Endothelial cell of umbilical vein (primary cell): Measurements from ENCODE around the gene NSD2. TPM values are rescaled to one million over a fixed set of nuclear protein-coding genes. Genes with fewer than 3 reads are reported as not detected.

Experiments
- BruUV-seq: library from RNA; stranded (reverse); fragments of 400-500 nt; replicated peaks from 2 replicates; lab custom pipeline; 2021; lab: Mats Ljungman, UMichigan
- CTCF ChIA-PET: fragments of 300-600, 350-600 bp; sonication (Branson Sonifier 250); formaldehyde crosslinking; loops from one replicate; lab custom pipeline; 2021; ENCODE audit warnings: antibody characterized with exemption, inconsistent platforms; lab: Charles Lee
- POLR2A ChIA-PET: fragments of 300-600, 350-600 bp; sonication (Branson Sonifier 250); formaldehyde crosslinking; loops from one replicate; lab custom pipeline; 2021; ENCODE audit warnings: antibody characterized with exemption, inconsistent platforms; lab: Charles Lee
- DNase-seq: peaks from one replicate; pipeline ENCODE4 v3.0.0-alpha.2; 2011; ENCODE audit warnings: low read depth, low spot score
- FAIRE-seq: peaks from 2 replicates; lab custom pipeline; 2011; peaks lifted over from hg19 to GRCh38; lab: Jason Lieb, UNC
- H2AFZ ChIP-seq: 2 replicates; pipeline ENCODE4 v1.6.0; 2012; ENCODE audit warnings: low read depth, low read length, control low read depth, inconsistent platforms
- H3K27ac ChIP-seq: 2 replicates; pipeline ENCODE4 v1.5.1; 2011; ENCODE audit warnings: low read depth, mild to moderate bottlenecking, control low read depth, low read length, moderate library complexity; ENCODE audit not compliant: insufficient read depth
- H3K27me3 ChIP-seq, 2 experiments: 2 replicates each; pipeline versions ENCODE4 v1.6.0 to v1.6.1; 2011; ENCODE audit warnings: low read length in 2 of 2, mixed read lengths in 1 of 2; ENCODE audit not compliant: control insufficient read depth in 2 of 2, insufficient read depth in 2 of 2
- H3K36me3 ChIP-seq, 2 experiments: 2 replicates in 1 of 2; 3 replicates in 1 of 2; pipeline ENCODE4 v1.5.1; 2011; ENCODE audit warnings: low read length in 2 of 2, mild to moderate bottlenecking in 1 of 2, moderate library complexity in 1 of 2; ENCODE audit not compliant: control insufficient read depth in 2 of 2, insufficient read depth in 2 of 2; ENCODE audit errors: extremely low read depth in 1 of 2
- H3K4me1 ChIP-seq: 3 replicates; pipeline ENCODE4 v1.5.1; 2011; ENCODE audit warnings: mild to moderate bottlenecking, low read length; ENCODE audit not compliant: control insufficient read depth, insufficient read depth; ENCODE audit errors: extremely low read depth
- H3K4me2 ChIP-seq: 2 replicates; pipeline ENCODE4 v1.6.1; 2011; ENCODE audit warnings: low read length, control low read depth, mixed read lengths; ENCODE audit not compliant: insufficient read depth
- H3K4me3 ChIP-seq, 3 experiments: fragments of 200-600 bp in 1 of 3; sonication (generic), shearing (Covaris generic) in 1 of 3; replicated peaks in 1 of 3; 2 replicates each; pipeline ENCODE4 v1.5.1; 2011 to 2016; ENCODE audit warnings: control low read depth in 3 of 3, low read length in 3 of 3, mild to moderate bottlenecking in 2 of 3, inconsistent platforms in 1 of 3, low read depth in 1 of 3, moderate library complexity in 1 of 3; ENCODE audit not compliant: insufficient read depth in 1 of 3
- H3K79me2 ChIP-seq: 2 replicates; pipeline ENCODE4 v1.6.0; 2012; ENCODE audit warnings: low read length, inconsistent platforms; ENCODE audit not compliant: control insufficient read depth, insufficient read depth
- H3K9ac ChIP-seq: replicated peaks from 2 replicates; pipeline ENCODE3; 2011; ENCODE audit warnings: low read length, control low read depth; ENCODE audit not compliant: insufficient read depth; ENCODE audit errors: extremely low read depth
- H3K9me1 ChIP-seq: replicated peaks from 3 replicates; pipeline ENCODE4 v1.6.0; 2011; ENCODE audit warnings: mild to moderate bottlenecking, low read length; ENCODE audit not compliant: control insufficient read depth, insufficient read depth; ENCODE audit errors: extremely low read depth
- H3K9me3 ChIP-seq: replicated peaks from 2 replicates; pipeline ENCODE4 v1.5.1; 2012; ENCODE audit warnings: low read length, inconsistent platforms; ENCODE audit not compliant: control insufficient read depth, insufficient read depth
- H4K20me1 ChIP-seq: replicated peaks from 2 replicates; pipeline ENCODE3; 2011; ENCODE audit warnings: mild to moderate bottlenecking, low read length; ENCODE audit not compliant: control insufficient read depth, insufficient read depth; ENCODE audit errors: extremely low read depth
- EZH2 ChIP-seq: IDR thresholded peaks from 2 replicates; pipeline ENCODE4 v1.6.1; 2012; ENCODE audit warnings: borderline replicate concordance, low read depth, mild to moderate bottlenecking, moderate library complexity, low read length, inconsistent platforms; ENCODE audit not compliant: severe bottlenecking
- GATA2 ChIP-seq: IDR thresholded peaks from 2 replicates; pipeline ENCODE4 v1.7.0; 2011; ENCODE audit warnings: low read depth, mild to moderate bottlenecking, moderate library complexity, mixed read lengths, low read length; ENCODE audit not compliant: insufficient read length, insufficient read depth
- MAX ChIP-seq: IDR thresholded peaks from 2 replicates; pipeline ENCODE4 v1.6.1; 2011; ENCODE audit not compliant: insufficient read depth, insufficient read length
- MYC ChIP-seq: IDR thresholded peaks from one replicate; pipeline ENCODE4 v1.6.1; 2011; ENCODE audit warnings: mild to moderate bottlenecking, low read depth, low read length
- POLR2A ChIP-seq: IDR thresholded peaks from 2 replicates; pipeline ENCODE4 v1.6.1; 2012; ENCODE audit warnings: low read depth, mild to moderate bottlenecking, control low read depth, low read length
- POLR2AphosphoS5 ChIP-seq: IDR thresholded peaks from 2 replicates; pipeline ENCODE4 v1.6.1; 2012; ENCODE audit warnings: low read depth, mild to moderate bottlenecking, control low read depth, low read length, moderate library complexity; ENCODE audit not compliant: insufficient read depth
- dilution Hi-C: fragments of 300-500 bp; cut with MboI; formaldehyde crosslinking; loops from one replicate; pipeline ENCODE4 v1.15.0; 2019; ENCODE audit warnings: low sequenced_read_pairs; ENCODE audit not compliant: extremely low pct_ligation_motif_present
- intact Hi-C: fragments of 100-400 bp; cut with micrococcal nuclease; formaldehyde crosslinking; loops from one replicate; pipeline ENCODE4 v1.10.0; 2022
- polyA plus RNA-seq, 4 experiments: library from polyadenylated mRNA; depleted of rRNA in 3 of 4; stranded (reverse) in 3 of 4; unstranded in 1 of 4; fragments of >200 nt; gene quantifications; 2 replicates each; pipeline versions ENCODE4 v1.2.1 to v1.2.3, GENCODE V29; 2011 to 2012; ENCODE audit warnings: missing spikeins in 1 of 4
- total RNA-seq: library from RNA; stranded (reverse); gene quantifications from 2 replicates; pipeline ENCODE4 v1.2.3, GENCODE V29; 2021
- TF ChIP-seq, protein P1 (sequence below), 2 donors: IDR thresholded peaks; 1 replicate in 1 of 2; 2 replicates in 1 of 2; pipeline ENCODE4 v1.5.1; 2011; ENCODE audit warnings: low read length in 2 of 2, mild to moderate bottlenecking in 2 of 2, moderate library complexity in 2 of 2, control low read depth in 1 of 2, inconsistent platforms in 1 of 2, low read depth in 1 of 2; ENCODE audit not compliant: insufficient read depth in 1 of 2; ENCODE audit errors: extremely low read depth in 1 of 2

NSD2 gene
- total and polyA plus RNA-seq, 2 donors (not counting 3 experiments of a cell fraction or from before 2014, with no cell fraction given), result 31.3 to 171 TPM

DNA sequence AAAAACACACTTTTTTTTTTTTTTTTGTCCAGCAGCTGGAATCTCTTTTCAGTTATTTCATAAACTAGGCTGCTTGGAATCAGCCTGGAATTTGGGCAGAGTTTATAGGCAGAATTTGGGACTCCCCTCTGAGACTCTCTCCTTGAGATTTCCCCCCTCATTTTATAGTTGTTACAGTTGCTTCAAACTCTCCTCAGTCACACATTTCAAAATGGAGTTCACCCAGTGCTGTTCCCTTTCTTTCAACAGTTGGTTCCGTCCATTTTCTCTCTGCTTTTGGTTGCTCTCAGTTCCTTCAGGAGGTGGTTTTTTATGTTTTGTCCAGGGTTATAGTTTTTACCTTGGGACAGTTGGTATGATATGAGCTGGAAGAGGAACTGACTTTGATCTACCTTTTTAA, 27.5 kb downstream of the NSD2 start:
- no peak for FAIRE-seq
- peaks cover 2 to 12% of the 10 kb centered on the region in 2 experiments for H3K36me3 ChIP-seq
- ChIA-PET POLR2A (no interaction called here), CTCF (interaction anchor here (0.6 to 5.7 kb wide), 19 partner anchors 10 to 590 kb away, joined by 3 to 43 read pairs (median 10); partner anchors contain the start of genes LETM1 and NSD2)
- no peak overlapping the region for H3K4me3 ChIP-seq
- H2AFZ ChIP-seq, result no peak overlapping the region
- peaks cover 95% of the 10 kb centered on the region for H3K79me2 ChIP-seq
- no peaks in the 10 kb centered on the region for H4K20me1 ChIP-seq
- no peak overlapping the region for H3K27ac ChIP-seq
- peaks cover 5% of the 10 kb centered on the region for H3K4me1 ChIP-seq
- no TSS peak for BruUV-seq
- H3K9me1 ChIP-seq, result no peaks in the 10 kb centered on the region
- H3K4me2 ChIP-seq, result no peak overlapping the region
- intact Hi-C loops (loop anchor here (1.0 to 2.0 kb wide), 5 partner anchors 28 to 150 kb away; partner anchors contain the start of gene LETM1), dilution Hi-C loops (no loop called here)
- H3K9me3 ChIP-seq, result no peaks in the 10 kb centered on the region
- H3K9ac ChIP-seq, result no peak overlapping the region
- no peak for TF ChIP-seq EZH2
- TF ChIP-seq, protein P1, sequence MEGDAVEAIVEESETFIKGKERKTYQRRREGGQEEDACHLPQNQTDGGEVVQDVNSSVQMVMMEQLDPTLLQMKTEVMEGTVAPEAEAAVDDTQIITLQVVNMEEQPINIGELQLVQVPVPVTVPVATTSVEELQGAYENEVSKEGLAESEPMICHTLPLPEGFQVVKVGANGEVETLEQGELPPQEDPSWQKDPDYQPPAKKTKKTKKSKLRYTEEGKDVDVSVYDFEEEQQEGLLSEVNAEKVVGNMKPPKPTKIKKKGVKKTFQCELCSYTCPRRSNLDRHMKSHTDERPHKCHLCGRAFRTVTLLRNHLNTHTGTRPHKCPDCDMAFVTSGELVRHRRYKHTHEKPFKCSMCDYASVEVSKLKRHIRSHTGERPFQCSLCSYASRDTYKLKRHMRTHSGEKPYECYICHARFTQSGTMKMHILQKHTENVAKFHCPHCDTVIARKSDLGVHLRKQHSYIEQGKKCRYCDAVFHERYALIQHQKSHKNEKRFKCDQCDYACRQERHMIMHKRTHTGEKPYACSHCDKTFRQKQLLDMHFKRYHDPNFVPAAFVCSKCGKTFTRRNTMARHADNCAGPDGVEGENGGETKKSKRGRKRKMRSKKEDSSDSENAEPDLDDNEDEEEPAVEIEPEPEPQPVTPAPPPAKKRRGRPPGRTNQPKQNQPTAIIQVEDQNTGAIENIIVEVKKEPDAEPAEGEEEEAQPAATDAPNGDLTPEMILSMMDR (IDR thresholded peaks at IDR 0.05; ENCODE audit: extremely low read depth in 1 of 2, insufficient read depth in 1 of 2, low read depth in 1 of 2, low read length in 2 of 2), result no peak
- TF ChIP-seq POLR2A, result no peak
- no peak for TF ChIP-seq MAX
- no peak for TF ChIP-seq GATA2
- no peak for TF ChIP-seq POLR2AphosphoS5
- TF ChIP-seq MYC, result no peak
- H3K27me3 ChIP-seq, result no peaks in the 10 kb centered on the region
- no peak for DNase-seq
